Central memory CD8-positive, alpha-beta T cell (primary cell): ENCODE measurements around the gene CFB.
"Not testable (repeated sequence)": the region's sequence is repeated elsewhere in the genome, so short reads cannot be mapped to it uniquely, and the experiment has no call there.

Source experiments
- ATAC-seq: fragments of 150-1000 bp; cut with Tn5 transposase; replicated peaks from 2 replicates; pipeline ENCODE4 v1.10.0; 2022; ENCODE audit warnings: mild to moderate bottlenecking, moderate FRiP score, moderate number of reproducible peaks; ENCODE audit not compliant: poor library complexity, severe bottlenecking; ENCODE audit errors: extremely low read depth
- DNase-seq, 2 donors: peaks; one replicate each; pipeline ENCODE4 v3.0.0; 2021; ENCODE audit warnings: low spot score in 2 of 2
- H3K27ac Mint-ChIP-seq: one replicate; pipeline ENCODE4 v1.8.0; 2022; ENCODE audit warnings: low read depth, mild to moderate bottlenecking, moderate library complexity, mixed read lengths
- H3K27me3 Mint-ChIP-seq: one replicate; pipeline ENCODE4 v1.8.0; 2022; ENCODE audit warnings: mixed read lengths
- H3K36me3 Mint-ChIP-seq: one replicate; pipeline ENCODE4 v1.8.0; 2022; ENCODE audit warnings: mild to moderate bottlenecking, moderate library complexity, mixed read lengths; ENCODE audit not compliant: insufficient read depth
- H3K4me1 Mint-ChIP-seq: one replicate; pipeline ENCODE4 v1.8.0; 2022; ENCODE audit warnings: mixed read lengths
- H3K4me3 Mint-ChIP-seq: one replicate; pipeline ENCODE4 v1.8.0; 2022; ENCODE audit warnings: mild to moderate bottlenecking, moderate library complexity, mixed read lengths
- H3K9me3 Mint-ChIP-seq: one replicate; pipeline ENCODE4 v1.8.0; 2022; ENCODE audit warnings: mixed read lengths

CFB gene

DNA sequence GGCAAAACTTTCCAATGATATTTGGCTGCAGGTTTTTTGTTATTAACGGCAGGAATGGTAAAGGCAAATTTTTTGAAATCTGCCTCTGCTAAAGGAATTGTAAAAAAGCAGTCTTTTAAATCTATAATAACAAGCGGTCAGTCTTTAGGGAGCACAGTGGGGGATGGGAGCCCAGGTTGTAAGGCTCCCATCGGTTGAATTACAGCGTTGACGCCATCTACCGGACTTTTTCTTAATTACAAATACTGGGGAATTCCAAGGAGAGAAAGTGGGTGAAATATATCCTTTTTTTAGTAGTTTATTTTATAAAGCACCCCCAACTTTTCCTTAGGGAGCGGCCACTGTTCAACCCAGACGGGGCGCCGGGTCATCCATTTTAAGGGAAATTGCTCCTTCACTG, 43.5 kb downstream of the CFB start:
- H3K27me3 Mint-ChIP-seq, H3K27ac Mint-ChIP-seq, H3K9me3 Mint-ChIP-seq, H3K4me3 Mint-ChIP-seq, DNase-seq, H3K36me3 Mint-ChIP-seq, H3K4me1 Mint-ChIP-seq, ATAC-seq: not testable (repeated sequence)

DNA sequence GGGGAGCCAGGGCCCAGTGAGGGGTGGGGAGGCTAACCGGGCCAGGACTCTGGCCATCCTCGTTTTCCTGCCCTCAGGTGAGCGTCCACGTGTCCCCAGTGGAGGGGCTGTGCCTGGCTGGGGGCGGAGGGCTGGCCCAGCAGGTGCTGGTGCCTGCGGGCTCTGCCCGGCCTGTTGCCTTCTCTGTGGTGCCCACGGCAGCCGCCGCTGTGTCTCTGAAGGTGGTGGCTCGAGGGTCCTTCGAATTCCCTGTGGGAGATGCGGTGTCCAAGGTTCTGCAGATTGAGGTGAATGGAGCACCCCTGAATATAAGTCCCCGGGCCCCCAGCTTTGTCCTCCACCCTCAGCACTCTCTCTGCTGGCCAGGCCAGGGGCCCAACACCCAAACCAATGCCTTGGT, 48.5 kb downstream of the CFB start:
- H3K27me3 Mint-ChIP-seq, ATAC-seq, H3K36me3 Mint-ChIP-seq, H3K9me3 Mint-ChIP-seq, H3K4me3 Mint-ChIP-seq, H3K27ac Mint-ChIP-seq, DNase-seq, H3K4me1 Mint-ChIP-seq: not testable (repeated sequence)

DNA sequence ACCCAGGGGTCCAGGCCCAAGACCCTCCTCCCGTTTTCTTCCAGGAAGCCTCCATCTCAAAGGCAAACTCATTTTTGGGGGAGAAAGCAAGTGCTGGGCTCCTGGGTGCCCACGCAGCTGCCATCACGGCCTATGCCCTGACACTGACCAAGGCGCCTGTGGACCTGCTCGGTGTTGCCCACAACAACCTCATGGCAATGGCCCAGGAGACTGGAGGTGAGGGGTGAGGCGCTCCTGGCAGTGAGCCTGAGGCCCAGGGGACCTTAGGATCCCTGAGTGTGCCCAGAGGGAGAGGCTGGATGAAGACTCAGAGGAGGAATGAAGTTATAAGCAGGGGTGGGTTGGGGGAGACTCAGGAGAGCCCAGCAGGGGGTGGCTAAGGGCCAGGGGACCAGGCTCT, 50.5 kb downstream of the CFB start:
- ATAC-seq, H3K4me1 Mint-ChIP-seq, H3K27ac Mint-ChIP-seq, H3K9me3 Mint-ChIP-seq, H3K4me3 Mint-ChIP-seq, H3K27me3 Mint-ChIP-seq, DNase-seq, H3K36me3 Mint-ChIP-seq: not testable (repeated sequence)
